Liver (tissue), 9 donors: Measurements from ENCODE around the gene PLSCR1. TPM values are rescaled to one million over a fixed set of nuclear protein-coding genes. Genes with fewer than 3 reads are reported as not detected.
A peak's percentile ranks its signal among the peaks of the same experiment; 100 is the strongest.

ENCODE experiments used
- DNase-seq: peaks from one replicate; pipeline ENCODE4 v3.0.0-alpha.2; 2017; ENCODE audit warnings: low spot score
- H3K27ac ChIP-seq, 2 donors: one replicate each; pipeline ENCODE4 v1.7.0; 2013; ENCODE audit warnings: inconsistent platforms in 2 of 2, low read length in 2 of 2, control low read depth in 1 of 2, low read depth in 1 of 2, mild to moderate bottlenecking in 1 of 2
- H3K27me3 ChIP-seq, 4 donors: one replicate each; pipeline versions ENCODE4 v1.6.1 to v1.7.0; 2013; ENCODE audit warnings: low read length in 3 of 4, inconsistent platforms in 1 of 4, mild to moderate bottlenecking in 1 of 4, moderate library complexity in 1 of 4; ENCODE audit not compliant: control insufficient read depth in 4 of 4, insufficient read depth in 4 of 4
- H3K36me3 ChIP-seq, 4 donors: one replicate each; pipeline versions ENCODE4 v1.6.1 to v1.7.0; 2013; ENCODE audit warnings: low read length in 3 of 4, mild to moderate bottlenecking in 3 of 4, low read depth in 1 of 4, moderate library complexity in 1 of 4; ENCODE audit not compliant: control insufficient read depth in 4 of 4, insufficient read depth in 3 of 4
- H3K4me1 ChIP-seq, 4 donors: one replicate each; pipeline versions ENCODE4 v1.6.1 to v1.7.0; 2013; ENCODE audit warnings: low read length in 3 of 4, mild to moderate bottlenecking in 3 of 4, moderate library complexity in 1 of 4; ENCODE audit not compliant: control insufficient read depth in 4 of 4, insufficient read depth in 4 of 4
- H3K4me3 ChIP-seq, 3 donors: one replicate each; pipeline versions ENCODE4 v1.6.1 to v1.7.0; 2013; ENCODE audit warnings: low read length in 3 of 3, control low read depth in 1 of 3, low read depth in 1 of 3, mild to moderate bottlenecking in 1 of 3
- H3K9ac ChIP-seq, 2 donors: one replicate each; pipeline ENCODE4 v1.7.0; 2013; ENCODE audit warnings: low read length in 2 of 2, mild to moderate bottlenecking in 2 of 2, moderate library complexity in 2 of 2, control low read depth in 1 of 2, low read depth in 1 of 2
- H3K9me3 ChIP-seq, 4 donors: one replicate each; pipeline versions ENCODE4 v1.6.1 to v1.7.0; 2013; ENCODE audit warnings: low read length in 3 of 4; ENCODE audit not compliant: control insufficient read depth in 4 of 4
- EGR1 ChIP-seq, 2 donors: IDR thresholded peaks; 2 replicates each; pipeline ENCODE4 v1.6.1; 2016 to 2018; ENCODE audit warnings: antibody characterized with exemption in 2 of 2, low read depth in 2 of 2
- FOXA1 ChIP-seq: IDR thresholded peaks from 2 replicates; pipeline ENCODE4 v1.6.1; 2016; ENCODE audit warnings: antibody characterized with exemption
- FOXA2 ChIP-seq: IDR thresholded peaks from 2 replicates; pipeline ENCODE4 v1.6.1; 2016; ENCODE audit warnings: antibody characterized with exemption
- GABPA ChIP-seq, 2 donors: IDR thresholded peaks in 1 of 2; conservative IDR thresholded peaks in 1 of 2; 2 replicates each; pipeline ENCODE4 v1.6.1; 2016; ENCODE audit warnings: antibody characterized with exemption in 2 of 2, mild to moderate bottlenecking in 1 of 2, moderate library complexity in 1 of 2
- HNF4A ChIP-seq, 2 donors: conservative IDR thresholded peaks; 2 replicates each; pipeline ENCODE4 v1.6.1; 2016; ENCODE audit warnings: antibody characterized with exemption in 2 of 2, mild to moderate bottlenecking in 2 of 2
- HNF4G ChIP-seq: IDR thresholded peaks from 2 replicates; pipeline ENCODE4 v1.6.1; 2016; ENCODE audit warnings: antibody characterized with exemption
- JUND ChIP-seq, 2 donors: IDR thresholded peaks; 2 replicates each; pipeline ENCODE4 v1.6.1; 2016; ENCODE audit warnings: antibody characterized with exemption in 2 of 2
- MAX ChIP-seq: IDR thresholded peaks from 2 replicates; pipeline ENCODE4 v1.6.1; 2016; ENCODE audit warnings: antibody characterized with exemption
- NR2F2 ChIP-seq: IDR thresholded peaks from 2 replicates; pipeline ENCODE4 v1.6.1; 2016; ENCODE audit warnings: antibody characterized with exemption
- RAD21 ChIP-seq, 2 donors: IDR thresholded peaks; 2 replicates each; pipeline ENCODE4 v1.6.1; 2016; ENCODE audit warnings: antibody characterized with exemption in 2 of 2, mild to moderate bottlenecking in 2 of 2
- RXRA ChIP-seq, 2 donors: IDR thresholded peaks; 2 replicates each; pipeline ENCODE4 v1.6.1; 2017 to 2018; ENCODE audit warnings: antibody characterized with exemption in 2 of 2, mild to moderate bottlenecking in 1 of 2
- SP1 ChIP-seq: IDR thresholded peaks from 2 replicates; pipeline ENCODE4 v1.6.1; 2018; ENCODE audit warnings: antibody characterized with exemption, mild to moderate bottlenecking
- TAF1 ChIP-seq: conservative IDR thresholded peaks from 2 replicates; pipeline ENCODE4 v1.6.1; 2016; ENCODE audit warnings: antibody characterized with exemption, mild to moderate bottlenecking
- YY1 ChIP-seq: IDR thresholded peaks from 2 replicates; pipeline ENCODE4 v1.6.1; 2016; ENCODE audit warnings: antibody characterized with exemption, mild to moderate bottlenecking
- WGBS: extraction: QIAGEN DNeasy Blood & Tissue Kit; methylation state at CpG from one replicate; pipeline ENCODE4 v1.1.7; 2013; 5-methylcytosine and 5-hydroxymethylcytosine counted together
- polyA plus RNA-seq, 2 donors: library from polyadenylated mRNA; stranded (reverse) in 1 of 2; unstranded in 1 of 2; fragments of 200-250 nt in 1 of 2; fragments of >200 nt in 1 of 2; fragmentation: Nextera tagmentation in 1 of 2; extraction: Ambion mirVana in 1 of 2; gene quantifications; one replicate each; pipeline versions ENCODE4 v1.2.1 to v1.2.3, GENCODE V29; 2013 to 2015
- total RNA-seq, 2 donors: library from RNA; depleted of rRNA; stranded (reverse); fragments of >200 nt; gene quantifications; one replicate each; pipeline ENCODE4 v1.2.3, GENCODE V29; 2014
- TF ChIP-seq, protein P1 (sequence below): IDR thresholded peaks from 2 replicates; pipeline ENCODE4 v1.6.1; 2016; ENCODE audit warnings: antibody characterized with exemption, mild to moderate bottlenecking
- TF ChIP-seq, protein P2 (sequence below): IDR thresholded peaks from 2 replicates; pipeline ENCODE4 v1.6.1; 2016; ENCODE audit warnings: antibody characterized with exemption
- TF ChIP-seq, protein P3 (sequence below): IDR thresholded peaks from 2 replicates; pipeline ENCODE4 v1.6.1; 2016; ENCODE audit warnings: antibody characterized with exemption
- TF ChIP-seq, protein P4 (sequence below): fragments of 150-350 bp; IDR thresholded peaks from 2 replicates; pipeline ENCODE4 v1.5.1; 2017; ENCODE audit warnings: improper control_type of control experiment, low read depth, low read length; ENCODE audit not compliant: missing input control
- donor health status: healthy.
- donor health status: healthy.
- donor health status: healthy.
- donor health status: healthy.
- donor health status: healthy.

PLSCR1 gene
- total and polyA plus RNA-seq, 4 donors = 30.2 to 76.4 (median 34.3) TPM

DNA sequence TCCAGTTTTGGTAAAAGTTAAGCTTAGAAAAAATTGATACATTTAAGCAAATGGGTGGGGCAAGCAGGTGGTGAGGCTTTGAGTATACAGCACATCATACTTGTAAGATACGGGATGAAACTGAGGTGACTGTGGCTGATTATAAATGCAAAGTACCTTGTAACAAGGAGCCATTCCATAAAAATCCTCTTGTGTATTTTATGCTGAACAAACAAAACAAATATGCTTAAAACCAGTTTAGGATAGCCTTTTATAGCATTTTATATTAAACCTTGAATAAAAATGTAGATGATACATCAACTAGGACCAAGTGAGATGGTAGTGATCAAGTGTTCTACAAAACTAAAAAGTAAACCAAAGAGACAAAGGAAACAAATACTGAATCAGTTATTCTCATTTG lies 3.4 kb downstream of the PLSCR1 start (continued):
- TF ChIP-seq, protein P1, sequence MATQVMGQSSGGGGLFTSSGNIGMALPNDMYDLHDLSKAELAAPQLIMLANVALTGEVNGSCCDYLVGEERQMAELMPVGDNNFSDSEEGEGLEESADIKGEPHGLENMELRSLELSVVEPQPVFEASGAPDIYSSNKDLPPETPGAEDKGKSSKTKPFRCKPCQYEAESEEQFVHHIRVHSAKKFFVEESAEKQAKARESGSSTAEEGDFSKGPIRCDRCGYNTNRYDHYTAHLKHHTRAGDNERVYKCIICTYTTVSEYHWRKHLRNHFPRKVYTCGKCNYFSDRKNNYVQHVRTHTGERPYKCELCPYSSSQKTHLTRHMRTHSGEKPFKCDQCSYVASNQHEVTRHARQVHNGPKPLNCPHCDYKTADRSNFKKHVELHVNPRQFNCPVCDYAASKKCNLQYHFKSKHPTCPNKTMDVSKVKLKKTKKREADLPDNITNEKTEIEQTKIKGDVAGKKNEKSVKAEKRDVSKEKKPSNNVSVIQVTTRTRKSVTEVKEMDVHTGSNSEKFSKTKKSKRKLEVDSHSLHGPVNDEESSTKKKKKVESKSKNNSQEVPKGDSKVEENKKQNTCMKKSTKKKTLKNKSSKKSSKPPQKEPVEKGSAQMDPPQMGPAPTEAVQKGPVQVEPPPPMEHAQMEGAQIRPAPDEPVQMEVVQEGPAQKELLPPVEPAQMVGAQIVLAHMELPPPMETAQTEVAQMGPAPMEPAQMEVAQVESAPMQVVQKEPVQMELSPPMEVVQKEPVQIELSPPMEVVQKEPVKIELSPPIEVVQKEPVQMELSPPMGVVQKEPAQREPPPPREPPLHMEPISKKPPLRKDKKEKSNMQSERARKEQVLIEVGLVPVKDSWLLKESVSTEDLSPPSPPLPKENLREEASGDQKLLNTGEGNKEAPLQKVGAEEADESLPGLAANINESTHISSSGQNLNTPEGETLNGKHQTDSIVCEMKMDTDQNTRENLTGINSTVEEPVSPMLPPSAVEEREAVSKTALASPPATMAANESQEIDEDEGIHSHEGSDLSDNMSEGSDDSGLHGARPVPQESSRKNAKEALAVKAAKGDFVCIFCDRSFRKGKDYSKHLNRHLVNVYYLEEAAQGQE = no peak

- WGBS = 7% methylated on average over 1 of the region's 1 CpG
- no peak overlapping the region for H3K9ac ChIP-seq
- no peak overlapping the region for H3K4me3 ChIP-seq
- TF ChIP-seq, protein P2, sequence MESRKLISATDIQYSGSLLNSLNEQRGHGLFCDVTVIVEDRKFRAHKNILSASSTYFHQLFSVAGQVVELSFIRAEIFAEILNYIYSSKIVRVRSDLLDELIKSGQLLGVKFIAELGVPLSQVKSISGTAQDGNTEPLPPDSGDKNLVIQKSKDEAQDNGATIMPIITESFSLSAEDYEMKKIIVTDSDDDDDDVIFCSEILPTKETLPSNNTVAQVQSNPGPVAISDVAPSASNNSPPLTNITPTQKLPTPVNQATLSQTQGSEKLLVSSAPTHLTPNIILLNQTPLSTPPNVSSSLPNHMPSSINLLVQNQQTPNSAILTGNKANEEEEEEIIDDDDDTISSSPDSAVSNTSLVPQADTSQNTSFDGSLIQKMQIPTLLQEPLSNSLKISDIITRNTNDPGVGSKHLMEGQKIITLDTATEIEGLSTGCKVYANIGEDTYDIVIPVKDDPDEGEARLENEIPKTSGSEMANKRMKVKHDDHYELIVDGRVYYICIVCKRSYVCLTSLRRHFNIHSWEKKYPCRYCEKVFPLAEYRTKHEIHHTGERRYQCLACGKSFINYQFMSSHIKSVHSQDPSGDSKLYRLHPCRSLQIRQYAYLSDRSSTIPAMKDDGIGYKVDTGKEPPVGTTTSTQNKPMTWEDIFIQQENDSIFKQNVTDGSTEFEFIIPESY = no peak
- TF ChIP-seq FOXA2 = no peak
- no peak for TF ChIP-seq TAF1
- TF ChIP-seq RXRA (IDR thresholded peaks at IDR 0.05) = no peak
- TF ChIP-seq FOXA1 = no peak
- no peak for TF ChIP-seq JUND (IDR thresholded peaks at IDR 0.05)
- no peak for TF ChIP-seq RAD21 (IDR thresholded peaks at IDR 0.05)
- TF ChIP-seq, protein P1 = no peak
- no peak for TF ChIP-seq EGR1 (IDR thresholded peaks at IDR 0.05; ENCODE audit: low read depth in 2 of 2)
- TF ChIP-seq GABPA (IDR thresholded peaks at IDR 0.05 in 1 of 2, conservative IDR thresholded peaks at IDR 0.05 in 1 of 2) = no peak
- no peak for TF ChIP-seq HNF4A (conservative IDR thresholded peaks at IDR 0.05)
- TF ChIP-seq SP1 = no peak
- TF ChIP-seq HNF4G = no peak
- TF ChIP-seq, protein P3, sequence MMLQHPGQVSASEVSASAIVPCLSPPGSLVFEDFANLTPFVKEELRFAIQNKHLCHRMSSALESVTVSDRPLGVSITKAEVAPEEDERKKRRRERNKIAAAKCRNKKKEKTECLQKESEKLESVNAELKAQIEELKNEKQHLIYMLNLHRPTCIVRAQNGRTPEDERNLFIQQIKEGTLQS = no peak
- TF ChIP-seq NR2F2 = no peak
- no peak for TF ChIP-seq YY1
- TF ChIP-seq MAX = no peak
- TF ChIP-seq, protein P4, sequence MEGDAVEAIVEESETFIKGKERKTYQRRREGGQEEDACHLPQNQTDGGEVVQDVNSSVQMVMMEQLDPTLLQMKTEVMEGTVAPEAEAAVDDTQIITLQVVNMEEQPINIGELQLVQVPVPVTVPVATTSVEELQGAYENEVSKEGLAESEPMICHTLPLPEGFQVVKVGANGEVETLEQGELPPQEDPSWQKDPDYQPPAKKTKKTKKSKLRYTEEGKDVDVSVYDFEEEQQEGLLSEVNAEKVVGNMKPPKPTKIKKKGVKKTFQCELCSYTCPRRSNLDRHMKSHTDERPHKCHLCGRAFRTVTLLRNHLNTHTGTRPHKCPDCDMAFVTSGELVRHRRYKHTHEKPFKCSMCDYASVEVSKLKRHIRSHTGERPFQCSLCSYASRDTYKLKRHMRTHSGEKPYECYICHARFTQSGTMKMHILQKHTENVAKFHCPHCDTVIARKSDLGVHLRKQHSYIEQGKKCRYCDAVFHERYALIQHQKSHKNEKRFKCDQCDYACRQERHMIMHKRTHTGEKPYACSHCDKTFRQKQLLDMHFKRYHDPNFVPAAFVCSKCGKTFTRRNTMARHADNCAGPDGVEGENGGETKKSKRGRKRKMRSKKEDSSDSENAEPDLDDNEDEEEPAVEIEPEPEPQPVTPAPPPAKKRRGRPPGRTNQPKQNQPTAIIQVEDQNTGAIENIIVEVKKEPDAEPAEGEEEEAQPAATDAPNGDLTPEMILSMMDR = no peak
- peaks cover 0 to 1% (median 0%) of the 10 kb centered on the region in 4 donors for H3K36me3 ChIP-seq
- no peaks in the 10 kb centered on the region for H3K9me3 ChIP-seq
- no peak for DNase-seq
- no peaks in the 10 kb centered on the region for H3K27me3 ChIP-seq
- H3K4me1 ChIP-seq = peaks cover 6 to 34% (median 15%) of the 10 kb centered on the region in 4 donors
- H3K27ac ChIP-seq = peak overlapping the region; percentile 5 to 51
Observed at GRCh38 chr3:146540236-146540635, 4.2 kb downstream of the PLSCR1 start.
